H1 (cell line): ENCODE data around the gene NOXO1. TPM values are rescaled to one million over a fixed set of nuclear protein-coding genes. Genes with fewer than 3 reads are reported as not detected.

Experiments
- ATF3 ChIP-seq: IDR thresholded peaks from 2 replicates; pipeline ENCODE4 v1.6.1; 2011; ENCODE audit warnings: low read depth, mild to moderate bottlenecking, low read length; ENCODE audit not compliant: insufficient read depth
- CBX5 ChIP-seq: fragments of 300-800, 300-1000 bp; sonication (generic); IDR thresholded peaks from 2 replicates; pipeline ENCODE4 v1.7.1; 2016; ENCODE audit warnings: antibody characterized with exemption, low read length, low read depth
- CBX8 ChIP-seq: fragments of 300-800, 300-1000 bp; sonication (generic); IDR thresholded peaks from 2 replicates; pipeline ENCODE4 v1.7.1; 2016; ENCODE audit warnings: low read depth, low read length, borderline replicate concordance
- CEBPB ChIP-seq: IDR thresholded peaks from 2 replicates; pipeline ENCODE4 v1.6.1; 2012; ENCODE audit warnings: low read depth, low read length
- CTCF ChIP-seq, 3 experiments: IDR thresholded peaks; 1 replicate in 2 of 3; 2 replicates in 1 of 3; pipeline versions ENCODE4 v1.5.1 to v1.6.1; 2011; ENCODE audit warnings: low read length in 3 of 3, mild to moderate bottlenecking in 3 of 3, inconsistent platforms in 2 of 3, low read depth in 1 of 3, moderate library complexity in 1 of 3; ENCODE audit not compliant: insufficient read depth in 1 of 3; ENCODE audit errors: control extremely low read depth in 1 of 3
- EZH2 ChIP-seq: fragments of 200-600 bp; sonication (generic); IDR thresholded peaks from 2 replicates; pipeline ENCODE4 v1.7.1; 2012; ENCODE audit warnings: low read depth, mild to moderate bottlenecking, moderate library complexity, low read length, inconsistent platforms; ENCODE audit not compliant: severe bottlenecking
- NRF1 ChIP-seq: IDR thresholded peaks from 2 replicates; pipeline ENCODE4 v1.6.1; 2011; ENCODE audit warnings: mild to moderate bottlenecking, low read depth, low read length, improper control_type of control experiment
- POLR2A ChIP-seq, 2 experiments: IDR thresholded peaks; 1 replicate in 1 of 2; 2 replicates in 1 of 2; pipeline ENCODE4 v1.6.1; 2011; ENCODE audit warnings: low read depth in 2 of 2, low read length in 2 of 2, mild to moderate bottlenecking in 2 of 2; ENCODE audit errors: control extremely low read depth in 1 of 2
- SIX5 ChIP-seq: IDR thresholded peaks from 2 replicates; pipeline ENCODE4 v1.6.1; 2011; ENCODE audit warnings: mild to moderate bottlenecking, low read depth, low read length
- SP4 ChIP-seq: IDR thresholded peaks from 2 replicates; pipeline ENCODE4 v1.6.1; 2012; ENCODE audit warnings: low read length, inconsistent platforms
- polyA plus RNA-seq, 7 experiments: library from polyadenylated mRNA; depleted of rRNA in 3 of 7; stranded (reverse) in 5 of 7; unstranded in 2 of 7; fragments of >200 nt in 5 of 7; fragments of 200-250 nt in 2 of 7; gene quantifications; 1 replicate in 5 of 7; 2 replicates in 1 of 7; 4 replicates in 1 of 7; pipeline versions ENCODE4 v1.2.1 to v1.2.3, GENCODE V29; 2011 to 2013; ENCODE audit warnings: missing spikeins in 2 of 7, mixed read lengths in 2 of 7
- total RNA-seq: library from RNA; stranded (reverse); fragmentation: NEBNext Ultra II Directional; extraction: Animal tissue kit (Norgen Biotek cat#: 25700); gene quantifications from 2 replicates; pipeline ENCODE4 v1.2.1, GENCODE V29; 2021

Gene NOXO1
- total and polyA plus RNA-seq, 2 of the 8 experiments (the other 6 are each of a cell fraction or from before 2014, with no cell fraction given), result 1.3 to 2.5 TPM

GRCh38 chr16:1971796-1972489 is 9.3 kb downstream of the NOXO1 start, which contains the start of gene TBL3 (continued):
- TF ChIP-seq CTCF (IDR thresholded peaks at IDR 0.05; ENCODE audit: control extremely low read depth in 1 of 3, insufficient read depth in 1 of 3, low read depth in 1 of 3, low read length in 3 of 3) (0 out of 4 replicates have a peak, but pooled peaks of 1 of the 3 experiments have one; percentile 14), SIX5 (peak; percentile 74; the same call in 1 of the 2 replicates), CBX5 (no peak), NRF1 (no peak), ATF3 (peak; percentile 100), CBX8 (no peak), SP4 (no peak), POLR2A (IDR thresholded peaks at IDR 0.05; ENCODE audit: control extremely low read depth in 1 of 2, low read depth in 2 of 2, low read length in 2 of 2) (peak in 1 of 2 experiments; percentile 54; a peak in 1 of 3 replicates), CEBPB (no peak), EZH2 (no peak)
